HG03571 (cell line): ENCODE measurements around the gene XXYLT1.
"Not testable (repeated sequence)": the region's sequence is repeated elsewhere in the genome, so short reads cannot be mapped to it uniquely, and the experiment has no call there.

Experiments
- ATAC-seq: cut with Tn5 transposase; IDR thresholded peaks from one replicate; pipeline ENCODE4 v1.9.1; 2021; ENCODE audit not compliant: unreplicated experiment

The XXYLT1 gene

GRCh38 chr3:195270817-195271409, at the start of gene XXYLT1:
TSS of gene XXYLT1 (minus strand) at chr3:195271159. CDS start at chr3:195271058, 101 bp downstream.
- peak; percentile 74 for ATAC-seq

- ATAC-seq = no peak
Observed at GRCh38 chr3:195319060-195319459, 48.1 kb upstream of the XXYLT1 start.

- ATAC-seq = no peak
Observed at GRCh38 chr3:195312714-195313113, 41.8 kb upstream of the XXYLT1 start.

GRCh38 chr3:195307711-195308110, 36.8 kb upstream of the XXYLT1 start:
- ATAC-seq = no peak

GRCh38 chr3:195306369-195306768, 35.4 kb upstream of the XXYLT1 start:
- no peak for ATAC-seq

- ATAC-seq = no peak
Observed at GRCh38 chr3:195302431-195302830, 31.5 kb upstream of the XXYLT1 start.

GRCh38 chr3:195297446-195297845, 26.5 kb upstream of the XXYLT1 start:
- peak; percentile 68 for ATAC-seq

- no peak for ATAC-seq
Observed at GRCh38 chr3:195296662-195297061, 25.7 kb upstream of the XXYLT1 start.

GRCh38 chr3:195291121-195291520, 20.2 kb upstream of the XXYLT1 start:
- ATAC-seq = no peak

GRCh38 chr3:195290643-195291042, 19.7 kb upstream of the XXYLT1 start:
- ATAC-seq = not testable (repeated sequence)

- no peak for ATAC-seq
Observed at GRCh38 chr3:195286115-195286872, 15.3 kb upstream of the XXYLT1 start.

GRCh38 chr3:195285372-195285771, 14.4 kb upstream of the XXYLT1 start:
- no peak for ATAC-seq

- ATAC-seq = no peak
Observed at GRCh38 chr3:195284842-195285241, 13.9 kb upstream of the XXYLT1 start.

GRCh38 chr3:195282961-195283360, 12.0 kb upstream of the XXYLT1 start:
- ATAC-seq = no peak

- ATAC-seq = no peak
Observed at GRCh38 chr3:195274259-195274966, 3.5 kb upstream of the XXYLT1 start.

GRCh38 chr3:195271410-195272243, 668 bp upstream of the XXYLT1 start:
- ATAC-seq = peak; percentile 70

- peak; percentile 10 for ATAC-seq
Observed at GRCh38 chr3:195270079-195270816, 711 bp downstream of the XXYLT1 start.

GRCh38 chr3:195269375-195270078, 1.4 kb downstream of the XXYLT1 start:
- ATAC-seq = no peak

GRCh38 chr3:195268576-195269309, 2.2 kb downstream of the XXYLT1 start:
- no peak for ATAC-seq
